GM23338 (cell line): ENCODE data around the gene ZNF385B. TPM values are rescaled to one million over a fixed set of nuclear protein-coding genes. Genes with fewer than 3 reads are reported as not detected.

Experiments used
- ATAC-seq: fragments of 200-7000 bp; cut with Tn5 transposase; 3 replicates; pipeline ENCODE4 v1.9.1; 2020
- DNase-seq: peaks from one replicate; pipeline ENCODE4 v3.0.0-alpha.2; 2015; ENCODE audit warnings: low spot score
- H2AFZ ChIP-seq: fragments of 200-600 bp; sonication (generic); 2 replicates; pipeline ENCODE4 v1.8.0; 2016; ENCODE audit warnings: antibody characterized with exemption, mild to moderate bottlenecking, moderate library complexity
- H3F3A ChIP-seq: fragments of 200-600 bp; sonication (generic); replicated peaks from 2 replicates; pipeline ENCODE4 v1.8.0; 2017; ENCODE audit warnings: antibody characterized with exemption, mixed run types, low read depth
- H3K27ac ChIP-seq: fragments of 200-600 bp; sonication (generic); 2 replicates; pipeline ENCODE4 v1.6.1; 2016; ENCODE audit warnings: low read depth
- H3K27me3 ChIP-seq: fragments of 200-600 bp; sonication (generic); 2 replicates; pipeline ENCODE4 v1.8.0; 2016; ENCODE audit warnings: mild to moderate bottlenecking, mixed run types, moderate library complexity; ENCODE audit not compliant: insufficient read depth
- H3K36me3 ChIP-seq: fragments of 200-600 bp; sonication (generic); 2 replicates; pipeline ENCODE4 v1.8.0; 2016; ENCODE audit warnings: mild to moderate bottlenecking; ENCODE audit not compliant: insufficient read depth
- H3K4me1 ChIP-seq: fragments of 200-600 bp; sonication (generic); 2 replicates; pipeline ENCODE4 v1.8.0; 2016; ENCODE audit warnings: mild to moderate bottlenecking, moderate library complexity; ENCODE audit not compliant: insufficient read depth
- H3K4me2 ChIP-seq: fragments of 200-600 bp; sonication (generic); 2 replicates; pipeline ENCODE4 v1.7.1; 2017; ENCODE audit warnings: mixed run types
- H3K4me3 ChIP-seq: fragments of 200-600 bp; sonication (generic); 2 replicates; pipeline ENCODE4 v1.6.1; 2016; ENCODE audit warnings: mixed run types
- H3K79me2 ChIP-seq: fragments of 200-600 bp; sonication (generic); replicated peaks from 2 replicates; pipeline ENCODE4 v1.8.0; 2017; ENCODE audit warnings: mild to moderate bottlenecking; ENCODE audit not compliant: insufficient read depth
- H3K9me2 ChIP-seq: fragments of 200-600 bp; sonication (generic); 2 replicates; pipeline ENCODE4 v1.8.0; 2017; ENCODE audit not compliant: insufficient read depth
- H4K20me1 ChIP-seq: fragments of 200-600 bp; sonication (generic); replicated peaks from 2 replicates; pipeline ENCODE4 v1.8.0; 2017; ENCODE audit warnings: mild to moderate bottlenecking; ENCODE audit not compliant: insufficient read depth
- H3K27ac Mint-ChIP-seq: 2 replicates; pipeline ENCODE4 v1.8.0; 2020; ENCODE audit warnings: inconsistent platforms, mild to moderate bottlenecking, moderate library complexity, mixed read lengths
- H3K27me3 Mint-ChIP-seq: 3 replicates; pipeline ENCODE4 v1.8.0; 2022; ENCODE audit warnings: low read depth, mild to moderate bottlenecking, moderate library complexity, mixed read lengths, inconsistent platforms; ENCODE audit not compliant: insufficient read depth, poor library complexity
- H3K36me3 Mint-ChIP-seq: 3 replicates; pipeline ENCODE4 v1.8.0; 2021; ENCODE audit warnings: low read depth, mild to moderate bottlenecking, inconsistent platforms, moderate library complexity, mixed read lengths
- H3K4me1 Mint-ChIP-seq: 3 replicates; pipeline ENCODE4 v1.8.0; 2020; ENCODE audit warnings: mild to moderate bottlenecking, inconsistent platforms, mixed read lengths
- H3K4me3 Mint-ChIP-seq: 3 replicates; pipeline ENCODE4 v1.8.0; 2021; ENCODE audit warnings: moderate library complexity, mild to moderate bottlenecking, inconsistent platforms, mixed read lengths
- H3K9me3 Mint-ChIP-seq: 3 replicates; pipeline ENCODE4 v1.8.0; 2020; ENCODE audit warnings: moderate library complexity, mild to moderate bottlenecking, inconsistent platforms, mixed read lengths
- CTCF ChIP-seq, 2 experiments: fragments of 200-600 bp in 1 of 2; sonication (generic) in 1 of 2; conservative IDR thresholded peaks; 2 replicates each; pipeline versions ENCODE4 v1.5.1 to v1.6.1; 2016 to 2017; ENCODE audit warnings: antibody characterized with exemption in 2 of 2, low read depth in 2 of 2, mild to moderate bottlenecking in 2 of 2, moderate library complexity in 1 of 2
- EZH2 ChIP-seq: fragments of 200-600 bp; sonication (generic); IDR thresholded peaks from one replicate; pipeline ENCODE4 v1.8.0; 2017; ENCODE audit warnings: antibody characterized with exemption, mild to moderate bottlenecking, low read depth; ENCODE audit not compliant: unreplicated experiment
- JUNB ChIP-seq: IDR thresholded peaks from one replicate; pipeline ENCODE4 v1.6.1; 2016; ENCODE audit warnings: antibody characterized with exemption; ENCODE audit not compliant: unreplicated experiment
- NANOG ChIP-seq: IDR thresholded peaks from 2 replicates; pipeline ENCODE4 v1.6.1; 2016; ENCODE audit warnings: antibody characterized with exemption, borderline replicate concordance
- POLR2AphosphoS5 ChIP-seq: IDR thresholded peaks from 2 replicates; pipeline ENCODE4 v1.6.1; 2016; ENCODE audit warnings: antibody characterized with exemption, low read depth
- REST ChIP-seq: IDR thresholded peaks from one replicate; pipeline ENCODE4 v1.6.1; 2018; ENCODE audit warnings: antibody characterized with exemption; ENCODE audit not compliant: unreplicated experiment
- STAT1 ChIP-seq: IDR thresholded peaks from one replicate; pipeline ENCODE4 v1.6.1; 2016; ENCODE audit warnings: antibody characterized with exemption; ENCODE audit not compliant: unreplicated experiment
- ZNF114 ChIP-seq: fragments of 250-450 bp; sonication (Bioruptor Pico); IDR thresholded peaks from 2 replicates; pipeline ENCODE4 v1.5.0; 2020; ENCODE audit warnings: mild to moderate bottlenecking, moderate library complexity
- polyA plus RNA-seq: library from polyadenylated mRNA; unstranded; fragments of >200 nt; fragmentation: Nextera tagmentation; extraction: Ambion mirVana; gene quantifications from 2 replicates; pipeline ENCODE4 v1.2.1, GENCODE V29; 2016
- total RNA-seq: library from RNA; depleted of rRNA; stranded (reverse); fragments of >200 nt; shearing (Covaris generic); gene quantifications from 2 replicates; pipeline ENCODE4 v1.2.3, GENCODE V29; 2014
- TF ChIP-seq, protein P1 (sequence below): fragments of 250-450 bp; sonication (Bioruptor Pico); IDR thresholded peaks from 2 replicates; pipeline ENCODE4 v1.5.0; 2020; ENCODE audit warnings: mild to moderate bottlenecking, moderate library complexity

The ZNF385B gene
- total and polyA plus RNA-seq, 2 experiments from 2014 or later, result 1.5 to 4.6 TPM

DNA sequence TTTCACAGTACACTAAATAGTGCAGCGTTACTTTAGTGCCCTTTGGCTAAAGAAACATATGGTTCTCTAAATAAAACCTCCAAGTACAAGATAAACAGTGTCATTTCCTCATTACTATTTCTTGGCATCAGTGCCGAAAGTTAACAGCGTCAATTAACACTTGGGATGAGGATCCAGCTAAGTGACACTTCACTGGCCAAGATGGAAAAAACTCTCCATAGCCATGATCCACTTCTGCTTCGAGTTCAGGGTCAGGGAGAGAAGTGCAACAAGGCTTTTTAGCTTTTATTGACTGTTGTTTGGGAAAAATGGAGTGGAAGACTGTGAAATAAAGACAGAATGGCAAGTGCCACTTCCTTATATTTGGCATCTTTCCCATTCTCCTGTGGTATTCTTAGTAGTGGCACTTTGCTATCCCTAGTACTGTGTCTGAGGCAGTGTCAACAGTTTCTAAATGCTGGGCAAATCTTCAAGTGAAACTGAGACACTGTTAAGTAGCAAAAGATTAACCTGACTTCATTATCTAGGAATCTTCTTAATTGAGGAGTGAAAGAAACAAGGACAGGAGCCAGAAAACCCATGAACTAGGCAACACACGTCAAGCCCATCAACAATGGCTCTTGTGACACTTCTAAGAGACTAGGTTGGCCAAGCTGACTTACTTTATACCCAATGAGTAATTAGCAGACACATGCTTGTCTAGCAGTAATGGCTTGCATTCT, 374.2 kb downstream of the ZNF385B start:
- H3K4me1 Mint-ChIP-seq, result no peaks in the 10 kb centered on the region
- H3K36me3 ChIP-seq, result no peaks in the 10 kb centered on the region
- H2AFZ ChIP-seq, result no peak overlapping the region
- TF ChIP-seq NANOG, result no peak
- TF ChIP-seq POLR2AphosphoS5, result no peak
- TF ChIP-seq STAT1, result no peak
- H4K20me1 ChIP-seq, result no peaks in the 10 kb centered on the region
- no peaks in the 10 kb centered on the region for H3K27me3 ChIP-seq
- no peaks in the 10 kb centered on the region for H3K36me3 Mint-ChIP-seq
- no peaks in the 10 kb centered on the region for H3K9me2 ChIP-seq
- no peaks in the 10 kb centered on the region for H3K4me1 ChIP-seq
- no peaks in the 10 kb centered on the region for H3K79me2 ChIP-seq
- no peak overlapping the region for H3K4me3 ChIP-seq
- no peak overlapping the region for H3K27ac ChIP-seq
- no peak overlapping the region for H3K4me2 ChIP-seq
- ATAC-seq (no peak), DNase-seq (no peak)
- H3K27me3 Mint-ChIP-seq, result no peaks in the 10 kb centered on the region
- no peaks in the 10 kb centered on the region for H3F3A ChIP-seq
- H3K27ac Mint-ChIP-seq, result no peak overlapping the region
- H3K4me3 Mint-ChIP-seq, result no peak overlapping the region
- H3K9me3 Mint-ChIP-seq, result no peaks in the 10 kb centered on the region

DNA sequence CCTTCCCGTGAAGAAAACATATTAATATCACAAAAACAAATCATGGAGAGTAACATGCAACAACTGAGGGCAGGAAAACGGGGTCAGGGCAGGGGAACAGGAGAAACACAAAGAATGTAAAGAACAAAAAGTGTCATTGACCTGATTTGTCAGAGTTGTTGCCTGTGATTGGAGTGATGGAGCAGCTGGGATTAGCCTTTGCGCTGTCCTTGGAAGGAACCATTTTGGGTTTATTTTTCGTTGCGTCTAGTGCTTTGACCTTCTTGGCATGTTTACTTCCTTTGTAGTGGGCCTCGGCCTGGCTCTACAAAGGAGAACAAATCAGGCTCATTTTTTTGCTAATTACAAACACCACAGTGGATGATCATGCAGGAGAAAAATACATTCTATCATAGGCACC, 378.3 kb downstream of the ZNF385B start:
- Mint-ChIP-seq H3K9me3 (no peaks in the 10 kb centered on the region), H3K4me1 (0 out of 3 replicates have a peak, but pooled peaks cover 2% of the 10 kb centered on the region), H3K27ac (no peak overlapping the region), H3K27me3 (no peaks in the 10 kb centered on the region), H3K36me3 (no peaks in the 10 kb centered on the region), H3K4me3 (no peak overlapping the region)
- Histone ChIP-seq H3K27ac (no peak overlapping the region), H4K20me1 (no peaks in the 10 kb centered on the region), H3K4me2 (no peak overlapping the region), H3K79me2 (no peaks in the 10 kb centered on the region), H3K4me3 (no peak overlapping the region), H3K9me2 (no peaks in the 10 kb centered on the region), H3K36me3 (no peaks in the 10 kb centered on the region), H3K4me1 (no peaks in the 10 kb centered on the region), H3K27me3 (no peaks in the 10 kb centered on the region), H3F3A (no peaks in the 10 kb centered on the region), H2AFZ (no peak overlapping the region)
- ATAC-seq (no peak), DNase-seq (no peak)
- TF ChIP-seq REST (no peak), CTCF (conservative IDR thresholded peaks at IDR 0.05; ENCODE audit: low read depth in 2 of 2) (no peak), STAT1 (no peak), ZNF114 (CRISPR knock-in tag) (no peak), JUNB (no peak), NANOG (no peak), POLR2AphosphoS5 (no peak), EZH2 (no peak)
- TF ChIP-seq, protein P1, sequence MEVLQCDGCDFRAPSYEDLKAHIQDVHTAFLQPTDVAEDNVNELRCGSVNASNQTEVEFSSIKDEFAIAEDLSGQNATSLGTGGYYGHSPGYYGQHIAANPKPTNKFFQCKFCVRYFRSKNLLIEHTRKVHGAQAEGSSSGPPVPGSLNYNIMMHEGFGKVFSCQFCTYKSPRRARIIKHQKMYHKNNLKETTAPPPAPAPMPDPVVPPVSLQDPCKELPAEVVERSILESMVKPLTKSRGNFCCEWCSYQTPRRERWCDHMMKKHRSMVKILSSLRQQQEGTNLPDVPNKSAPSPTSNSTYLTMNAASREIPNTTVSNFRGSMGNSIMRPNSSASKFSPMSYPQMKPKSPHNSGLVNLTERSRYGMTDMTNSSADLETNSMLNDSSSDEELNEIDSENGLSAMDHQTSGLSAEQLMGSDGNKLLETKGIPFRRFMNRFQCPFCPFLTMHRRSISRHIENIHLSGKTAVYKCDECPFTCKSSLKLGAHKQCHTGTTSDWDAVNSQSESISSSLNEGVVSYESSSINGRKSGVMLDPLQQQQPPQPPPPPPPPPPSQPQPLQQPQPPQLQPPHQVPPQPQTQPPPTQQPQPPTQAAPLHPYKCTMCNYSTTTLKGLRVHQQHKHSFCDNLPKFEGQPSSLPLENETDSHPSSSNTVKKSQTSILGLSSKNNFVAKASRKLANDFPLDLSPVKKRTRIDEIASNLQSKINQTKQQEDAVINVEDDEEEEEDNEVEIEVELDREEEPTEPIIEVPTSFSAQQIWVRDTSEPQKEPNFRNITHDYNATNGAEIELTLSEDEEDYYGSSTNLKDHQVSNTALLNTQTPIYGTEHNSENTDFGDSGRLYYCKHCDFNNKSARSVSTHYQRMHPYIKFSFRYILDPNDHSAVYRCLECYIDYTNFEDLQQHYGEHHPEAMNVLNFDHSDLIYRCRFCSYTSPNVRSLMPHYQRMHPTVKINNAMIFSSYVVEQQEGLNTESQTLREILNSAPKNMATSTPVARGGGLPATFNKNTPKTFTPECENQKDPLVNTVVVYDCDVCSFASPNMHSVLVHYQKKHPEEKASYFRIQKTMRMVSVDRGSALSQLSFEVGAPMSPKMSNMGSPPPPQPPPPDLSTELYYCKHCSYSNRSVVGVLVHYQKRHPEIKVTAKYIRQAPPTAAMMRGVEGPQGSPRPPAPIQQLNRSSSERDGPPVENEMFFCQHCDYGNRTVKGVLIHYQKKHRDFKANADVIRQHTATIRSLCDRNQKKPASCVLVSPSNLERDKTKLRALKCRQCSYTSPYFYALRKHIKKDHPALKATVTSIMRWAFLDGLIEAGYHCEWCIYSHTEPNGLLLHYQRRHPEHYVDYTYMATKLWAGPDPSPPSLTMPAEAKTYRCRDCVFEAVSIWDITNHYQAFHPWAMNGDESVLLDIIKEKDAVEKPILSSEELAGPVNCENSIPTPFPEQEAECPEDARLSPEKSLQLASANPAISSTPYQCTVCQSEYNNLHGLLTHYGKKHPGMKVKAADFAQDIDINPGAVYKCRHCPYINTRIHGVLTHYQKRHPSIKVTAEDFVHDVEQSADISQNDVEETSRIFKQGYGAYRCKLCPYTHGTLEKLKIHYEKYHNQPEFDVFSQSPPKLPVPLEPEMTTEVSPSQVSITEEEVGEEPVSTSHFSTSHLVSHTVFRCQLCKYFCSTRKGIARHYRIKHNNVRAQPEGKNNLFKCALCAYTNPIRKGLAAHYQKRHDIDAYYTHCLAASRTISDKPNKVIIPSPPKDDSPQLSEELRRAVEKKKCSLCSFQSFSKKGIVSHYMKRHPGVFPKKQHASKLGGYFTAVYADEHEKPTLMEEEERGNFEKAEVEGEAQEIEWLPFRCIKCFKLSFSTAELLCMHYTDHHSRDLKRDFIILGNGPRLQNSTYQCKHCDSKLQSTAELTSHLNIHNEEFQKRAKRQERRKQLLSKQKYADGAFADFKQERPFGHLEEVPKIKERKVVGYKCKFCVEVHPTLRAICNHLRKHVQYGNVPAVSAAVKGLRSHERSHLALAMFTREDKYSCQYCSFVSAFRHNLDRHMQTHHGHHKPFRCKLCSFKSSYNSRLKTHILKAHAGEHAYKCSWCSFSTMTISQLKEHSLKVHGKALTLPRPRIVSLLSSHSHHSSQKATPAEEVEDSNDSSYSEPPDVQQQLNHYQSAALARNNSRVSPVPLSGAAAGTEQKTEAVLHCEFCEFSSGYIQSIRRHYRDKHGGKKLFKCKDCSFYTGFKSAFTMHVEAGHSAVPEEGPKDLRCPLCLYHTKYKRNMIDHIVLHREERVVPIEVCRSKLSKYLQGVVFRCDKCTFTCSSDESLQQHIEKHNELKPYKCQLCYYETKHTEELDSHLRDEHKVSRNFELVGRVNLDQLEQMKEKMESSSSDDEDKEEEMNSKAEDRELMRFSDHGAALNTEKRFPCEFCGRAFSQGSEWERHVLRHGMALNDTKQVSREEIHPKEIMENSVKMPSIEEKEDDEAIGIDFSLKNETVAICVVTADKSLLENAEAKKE (CRISPR knock-in tag), result no peak
